SU-DHL-6 (cell line): ENCODE measurements around the gene COL25A1.

Experiments used
- CTCF ChIP-seq: fragments of 200-600 bp; sonication (generic); IDR thresholded peaks from one replicate; pipeline ENCODE4 v1.5.1; 2017; ENCODE audit warnings: antibody characterized with exemption, mild to moderate bottlenecking, low read length, moderate library complexity; ENCODE audit not compliant: insufficient read depth, poor library complexity, severe bottlenecking
- EZH2phosphoT487 ChIP-seq: fragments of 200-600 bp; sonication (generic), shearing (Covaris generic); conservative IDR thresholded peaks from 2 replicates; pipeline ENCODE4 v1.6.1; 2018; ENCODE audit warnings: mild to moderate bottlenecking, antibody characterized with exemption, low read length, moderate library complexity, mixed read lengths

DNA sequence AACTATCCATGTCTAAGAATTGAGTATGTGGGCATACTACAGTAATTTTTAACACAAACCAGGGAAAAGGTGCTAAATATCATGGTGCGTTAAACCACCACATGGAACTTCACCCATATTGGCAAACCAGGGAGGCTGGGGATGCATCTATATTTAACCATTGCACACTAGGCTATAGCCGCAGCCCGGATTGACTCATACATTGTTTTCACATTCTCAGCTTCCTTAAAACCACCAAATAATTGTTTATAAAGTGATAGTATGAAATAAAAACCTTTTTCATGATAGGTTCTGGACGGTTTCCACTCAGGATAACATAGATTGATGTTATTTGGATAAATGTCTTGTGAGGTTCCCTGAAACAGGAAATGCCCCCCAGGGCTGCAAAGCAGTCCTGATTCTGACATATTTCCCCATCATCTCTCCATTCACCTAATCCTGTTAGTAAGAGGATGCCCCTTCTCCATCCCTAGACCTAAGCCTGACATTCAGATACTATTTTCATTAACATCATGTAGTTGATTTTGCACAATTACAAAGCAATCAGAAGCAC lies 7.9 kb downstream of the COL25A1 start:
- TF ChIP-seq CTCF (no peak), EZH2phosphoT487 (no peak)
